Mesothelial cell of epicardium (in vitro differentiated cells): Measurements from ENCODE around the gene DGUOK. TPM values are rescaled to one million over a fixed set of nuclear protein-coding genes. Genes with fewer than 3 reads are reported as not detected.

Experiments used
- DNase-seq, 2 experiments: peaks; one replicate each; pipeline ENCODE4 v3.0.0; 2021; ENCODE audit warnings: low spot score in 2 of 2; ENCODE audit not compliant: unreplicated experiment in 2 of 2
- H3K27ac Mint-ChIP-seq: 2 replicates; pipeline ENCODE4 v1.8.0; 2021; ENCODE audit warnings: mixed read lengths
- H3K27me3 Mint-ChIP-seq: 2 replicates; pipeline ENCODE4 v1.8.0; 2021; ENCODE audit warnings: low read depth, mixed read lengths
- H3K36me3 Mint-ChIP-seq: 2 replicates; pipeline ENCODE4 v1.8.0; 2021; ENCODE audit warnings: mixed read lengths
- H3K4me1 Mint-ChIP-seq: 2 replicates; pipeline ENCODE4 v1.8.0; 2021; ENCODE audit warnings: mixed read lengths
- H3K4me3 Mint-ChIP-seq: 2 replicates; pipeline ENCODE4 v1.8.0; 2021; ENCODE audit warnings: mild to moderate bottlenecking, moderate library complexity, mixed read lengths
- H3K9me3 Mint-ChIP-seq: 2 replicates; pipeline ENCODE4 v1.8.0; 2021; ENCODE audit warnings: mixed read lengths
- total RNA-seq: library from RNA; stranded (reverse); gene quantifications from 3 replicates; pipeline ENCODE4 v1.2.1, GENCODE V29; 2021
- TF ChIP-seq, protein P1 (sequence below): fragments of 200-600 bp; sonication (generic); IDR thresholded peaks from one replicate; pipeline ENCODE4 v1.5.0; 2021; ENCODE audit warnings: antibody characterized with exemption; ENCODE audit not compliant: unreplicated experiment

Gene DGUOK
- total RNA-seq, 1 donor from 2014 or later, result 69.5 TPM

DNA sequence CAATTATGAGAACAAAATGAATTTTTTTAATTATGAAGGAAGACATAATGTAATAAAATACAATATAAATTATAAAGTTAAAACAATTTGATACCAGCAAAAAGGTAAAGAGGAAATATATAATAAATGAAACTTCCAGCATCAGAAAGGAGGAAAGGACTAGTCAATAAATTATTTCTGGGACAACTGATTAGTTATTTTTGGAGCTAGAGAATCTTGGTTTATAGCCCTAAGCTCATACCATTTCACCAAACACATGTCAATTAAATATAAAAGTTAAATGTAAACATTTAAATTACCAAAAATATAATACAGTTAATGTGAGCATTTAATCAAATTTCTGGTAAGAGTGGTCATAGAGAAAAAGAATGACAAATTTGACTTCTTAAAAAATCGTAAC, 21.7 kb upstream of the DGUOK start:
- no peak overlapping the region for H3K4me3 Mint-ChIP-seq
- DNase-seq, result no peak
- peaks cover 10% of the 10 kb centered on the region for H3K27me3 Mint-ChIP-seq
- no peaks in the 10 kb centered on the region for H3K36me3 Mint-ChIP-seq
- TF ChIP-seq, protein P1, sequence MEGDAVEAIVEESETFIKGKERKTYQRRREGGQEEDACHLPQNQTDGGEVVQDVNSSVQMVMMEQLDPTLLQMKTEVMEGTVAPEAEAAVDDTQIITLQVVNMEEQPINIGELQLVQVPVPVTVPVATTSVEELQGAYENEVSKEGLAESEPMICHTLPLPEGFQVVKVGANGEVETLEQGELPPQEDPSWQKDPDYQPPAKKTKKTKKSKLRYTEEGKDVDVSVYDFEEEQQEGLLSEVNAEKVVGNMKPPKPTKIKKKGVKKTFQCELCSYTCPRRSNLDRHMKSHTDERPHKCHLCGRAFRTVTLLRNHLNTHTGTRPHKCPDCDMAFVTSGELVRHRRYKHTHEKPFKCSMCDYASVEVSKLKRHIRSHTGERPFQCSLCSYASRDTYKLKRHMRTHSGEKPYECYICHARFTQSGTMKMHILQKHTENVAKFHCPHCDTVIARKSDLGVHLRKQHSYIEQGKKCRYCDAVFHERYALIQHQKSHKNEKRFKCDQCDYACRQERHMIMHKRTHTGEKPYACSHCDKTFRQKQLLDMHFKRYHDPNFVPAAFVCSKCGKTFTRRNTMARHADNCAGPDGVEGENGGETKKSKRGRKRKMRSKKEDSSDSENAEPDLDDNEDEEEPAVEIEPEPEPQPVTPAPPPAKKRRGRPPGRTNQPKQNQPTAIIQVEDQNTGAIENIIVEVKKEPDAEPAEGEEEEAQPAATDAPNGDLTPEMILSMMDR, result no peak
- no peaks in the 10 kb centered on the region for H3K4me1 Mint-ChIP-seq
- no peak overlapping the region for H3K27ac Mint-ChIP-seq
- H3K9me3 Mint-ChIP-seq, result no peaks in the 10 kb centered on the region

DNA sequence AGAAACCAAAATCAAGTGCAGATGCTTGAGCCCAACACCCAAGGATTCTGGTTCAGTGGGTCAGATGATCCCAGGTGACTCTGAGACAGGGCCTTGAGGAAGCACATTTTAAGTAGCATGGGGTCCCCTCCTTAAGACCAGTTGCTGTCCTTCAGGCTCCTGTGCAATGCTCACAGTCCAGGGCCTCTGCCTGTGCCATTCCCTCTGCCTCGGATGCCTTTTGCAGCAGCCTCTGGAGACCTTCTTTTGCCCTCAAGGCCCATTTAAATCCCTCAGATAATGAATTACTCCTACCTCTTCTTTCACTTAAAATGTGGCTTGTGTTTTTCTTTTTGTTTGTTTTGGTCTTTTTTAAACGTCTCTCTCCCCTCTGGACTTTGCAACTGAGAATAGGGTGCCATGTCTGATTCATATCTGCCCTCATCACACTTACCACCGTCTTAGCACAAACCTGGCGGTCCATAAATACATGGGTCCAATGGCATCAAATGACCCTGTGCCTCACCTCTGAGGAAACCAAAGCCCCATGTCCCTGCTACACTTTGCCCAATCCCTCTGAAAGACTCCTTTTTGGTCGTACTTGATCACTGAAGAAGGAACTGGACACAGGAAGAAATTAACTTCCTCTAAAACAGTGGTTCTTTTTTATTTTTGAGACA, 19.7 kb upstream of the DGUOK start:
- DNase-seq, result no peak
- Mint-ChIP-seq H3K27me3 (peaks cover 6% of the 10 kb centered on the region), H3K4me1 (no peaks in the 10 kb centered on the region), H3K27ac (no peak overlapping the region), H3K4me3 (no peak overlapping the region), H3K9me3 (no peaks in the 10 kb centered on the region), H3K36me3 (no peaks in the 10 kb centered on the region)
- TF ChIP-seq, protein P1, result no peak

DNA sequence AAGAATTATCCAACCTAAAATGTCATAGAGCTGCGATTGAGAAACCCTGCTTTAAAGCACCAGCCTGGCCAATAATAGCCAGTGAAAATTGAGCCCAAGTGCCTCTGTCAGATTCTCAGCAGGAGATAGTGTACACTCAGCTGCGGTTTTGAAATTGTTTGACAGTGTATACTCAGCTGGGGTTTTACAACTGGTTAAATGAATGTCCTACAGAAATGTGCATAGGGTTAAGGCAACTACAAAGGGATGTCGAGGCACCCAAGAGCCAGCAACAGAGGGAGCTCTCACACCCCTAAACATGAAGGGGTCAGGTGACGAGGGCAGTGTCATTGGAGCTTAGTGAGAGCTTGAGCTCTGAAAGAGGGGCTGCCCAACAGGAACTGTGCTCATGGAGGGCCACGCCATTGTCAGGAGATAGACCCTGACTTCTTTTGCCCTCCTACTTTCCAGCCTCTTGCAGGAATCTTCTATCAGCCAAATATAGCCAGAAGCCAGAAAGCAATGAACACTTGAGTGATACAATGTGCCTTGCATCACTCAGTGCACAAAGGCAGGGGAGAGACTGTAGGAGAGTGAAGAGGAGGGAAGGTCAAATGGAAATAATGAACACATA, 18.7 kb upstream of the DGUOK start:
- Mint-ChIP-seq H3K27ac (no peak overlapping the region), H3K4me1 (no peaks in the 10 kb centered on the region), H3K4me3 (no peak overlapping the region), H3K9me3 (no peaks in the 10 kb centered on the region), H3K27me3 (peaks cover 2% of the 10 kb centered on the region), H3K36me3 (no peaks in the 10 kb centered on the region)
- TF ChIP-seq, protein P1, result no peak
- DNase-seq, result no peak

DNA sequence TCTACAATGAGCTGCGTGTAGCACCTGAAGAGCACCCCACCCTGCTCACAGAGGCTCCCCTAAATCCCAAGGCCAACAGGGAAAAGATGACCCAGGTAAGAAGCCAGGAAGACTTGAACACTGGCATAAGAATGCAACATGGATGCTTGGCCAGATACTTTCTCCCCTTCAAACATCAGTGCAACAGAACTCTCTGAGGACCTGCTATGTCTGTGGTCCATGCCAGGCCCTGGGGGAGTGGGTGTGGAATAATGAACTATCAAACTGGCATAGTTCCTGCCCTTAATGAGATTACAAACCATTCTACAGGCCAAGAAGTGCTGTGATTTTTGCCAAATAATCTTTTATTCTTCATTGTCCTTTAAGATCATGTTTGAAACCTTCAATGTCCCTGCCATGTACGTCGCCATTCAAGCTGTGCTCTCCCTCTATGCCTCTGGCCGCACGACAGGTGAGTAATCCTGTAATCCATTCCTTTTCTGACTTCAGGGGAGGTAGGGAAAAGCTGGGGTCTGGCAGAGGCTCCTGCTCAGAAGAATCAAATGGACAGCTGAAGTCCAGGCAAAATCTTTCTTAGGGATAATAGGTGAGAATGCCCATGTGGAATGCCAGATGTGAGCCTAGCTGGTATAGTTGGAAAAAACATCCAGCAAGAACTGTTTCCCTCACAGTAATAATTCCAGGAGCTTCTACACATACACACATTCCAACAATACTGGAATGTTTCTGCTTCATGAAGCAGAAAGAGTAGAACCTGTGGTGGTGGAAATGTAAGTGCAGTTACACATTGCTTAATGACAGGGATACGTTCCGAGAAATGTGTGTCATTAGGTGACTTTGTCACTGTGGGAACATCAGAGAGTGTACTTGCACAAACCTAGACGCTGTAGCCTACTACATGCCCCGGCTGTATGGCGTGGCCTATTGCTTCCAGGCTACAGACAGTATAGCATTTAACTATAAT, 17.7 kb upstream of the DGUOK start:
- TF ChIP-seq, protein P1, result no peak
- no peaks in the 10 kb centered on the region for H3K9me3 Mint-ChIP-seq
- H3K4me1 Mint-ChIP-seq, result no peaks in the 10 kb centered on the region
- no peak overlapping the region for H3K27ac Mint-ChIP-seq
- no peaks in the 10 kb centered on the region for H3K36me3 Mint-ChIP-seq
- DNase-seq, result no peak
- peaks cover 2% of the 10 kb centered on the region for H3K27me3 Mint-ChIP-seq
- no peak overlapping the region for H3K4me3 Mint-ChIP-seq

DNA sequence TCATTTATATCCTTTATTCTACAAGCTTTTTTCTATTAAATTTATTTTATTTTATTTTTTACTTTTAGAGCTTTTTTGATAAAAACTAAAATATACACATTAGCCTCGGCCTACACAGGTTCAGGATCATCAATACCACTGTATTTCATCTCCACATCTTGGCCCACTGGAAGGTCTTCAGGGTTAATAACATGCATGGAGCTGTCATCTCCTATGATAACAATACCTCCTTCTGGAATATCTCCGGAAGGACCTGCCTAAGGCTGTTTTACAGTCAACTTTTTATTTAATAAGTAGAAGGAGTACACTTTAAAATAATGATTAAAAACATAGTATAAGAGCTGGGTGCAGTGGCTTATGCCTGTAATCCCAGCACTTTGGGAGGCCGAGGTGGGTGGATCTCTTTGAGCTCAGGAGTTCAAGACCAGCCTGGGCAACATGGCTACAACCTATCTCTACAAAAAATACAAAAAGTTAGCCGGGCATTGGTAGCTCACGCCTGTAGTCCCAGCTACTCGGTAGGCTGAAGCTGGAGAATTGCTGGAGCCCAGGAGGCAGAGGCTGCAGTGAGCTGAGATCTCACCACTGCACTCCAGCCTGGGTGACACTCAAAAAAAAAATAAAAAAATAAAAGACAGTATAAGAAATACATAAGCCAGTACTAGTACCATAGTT, 15.7 kb upstream of the DGUOK start:
- DNase-seq, result no peak
- TF ChIP-seq, protein P1, result no peak
- Mint-ChIP-seq H3K4me1 (no peaks in the 10 kb centered on the region), H3K27ac (no peak overlapping the region), H3K4me3 (no peak overlapping the region), H3K9me3 (no peaks in the 10 kb centered on the region), H3K27me3 (peaks cover 4% of the 10 kb centered on the region), H3K36me3 (no peaks in the 10 kb centered on the region)
